Astrocyte (in vitro differentiated cells and primary cell): Measurements from ENCODE around the gene AIRE. TPM values are rescaled to one million over a fixed set of nuclear protein-coding genes. Genes with fewer than 3 reads are reported as not detected.

Experiments
- DNase-seq: peaks from one replicate; pipeline ENCODE4 v3.0.0-alpha.2; 2010; ENCODE audit warnings: low read depth
- FAIRE-seq: peaks from 2 replicates; lab custom pipeline; 2011; peaks lifted over from hg19 to GRCh38; lab: Jason Lieb, UNC
- H2AFZ ChIP-seq: 2 replicates; pipeline ENCODE4 v1.6.0; 2012; ENCODE audit warnings: low read depth, low read length, inconsistent platforms
- H3K27ac ChIP-seq: 2 replicates; pipeline ENCODE4 v1.5.1; 2011; ENCODE audit warnings: low read depth, low read length, inconsistent platforms
- H3K27me3 ChIP-seq: 2 replicates; pipeline ENCODE4 v1.6.0; 2011; ENCODE audit warnings: low read length, inconsistent platforms; ENCODE audit not compliant: insufficient read depth
- H3K36me3 ChIP-seq: 2 replicates; pipeline ENCODE4 v1.5.1; 2011; ENCODE audit warnings: low read length, inconsistent platforms; ENCODE audit not compliant: insufficient read depth
- H3K4me1 ChIP-seq: 2 replicates; pipeline ENCODE4 v1.5.1; 2011; ENCODE audit warnings: low read length, inconsistent platforms; ENCODE audit not compliant: insufficient read depth
- H3K4me2 ChIP-seq: 2 replicates; pipeline ENCODE4 v1.6.0; 2012; ENCODE audit warnings: low read length, inconsistent platforms
- H3K4me3 ChIP-seq: 2 replicates; pipeline ENCODE4 v1.5.1; 2011; ENCODE audit warnings: low read depth, mild to moderate bottlenecking, low read length, inconsistent platforms; ENCODE audit not compliant: insufficient read depth
- H3K79me2 ChIP-seq: 2 replicates; pipeline ENCODE4 v1.6.0; 2012; ENCODE audit warnings: mild to moderate bottlenecking, low read length, inconsistent platforms; ENCODE audit not compliant: insufficient read depth
- H3K9ac ChIP-seq: 2 replicates; pipeline ENCODE4 v1.6.0; 2012; ENCODE audit warnings: mild to moderate bottlenecking, low read length, inconsistent platforms
- H3K9me3 ChIP-seq: 2 replicates; pipeline ENCODE4 v1.5.1; 2012; ENCODE audit warnings: low read depth, mild to moderate bottlenecking, low read length, inconsistent platforms; ENCODE audit not compliant: insufficient read depth
- H4K20me1 ChIP-seq: 2 replicates; pipeline ENCODE4 v1.6.0; 2012; ENCODE audit warnings: low read length, inconsistent platforms; ENCODE audit not compliant: insufficient read depth
- H3K27ac Mint-ChIP-seq: one replicate; pipeline ENCODE4 v1.8.0; 2021; ENCODE audit warnings: mild to moderate bottlenecking, mixed read lengths; ENCODE audit not compliant: unreplicated experiment
- H3K27me3 Mint-ChIP-seq: one replicate; pipeline ENCODE4 v1.8.0; 2021; ENCODE audit warnings: low read depth, mixed read lengths; ENCODE audit not compliant: unreplicated experiment
- H3K36me3 Mint-ChIP-seq: one replicate; pipeline ENCODE4 v1.8.0; 2021; ENCODE audit warnings: low read depth, mixed read lengths; ENCODE audit not compliant: unreplicated experiment
- H3K4me1 Mint-ChIP-seq: one replicate; pipeline ENCODE4 v1.8.0; 2021; ENCODE audit warnings: low read depth, mixed read lengths; ENCODE audit not compliant: unreplicated experiment
- H3K4me3 Mint-ChIP-seq: one replicate; pipeline ENCODE4 v1.8.0; 2021; ENCODE audit warnings: mild to moderate bottlenecking, moderate library complexity, mixed read lengths; ENCODE audit not compliant: unreplicated experiment
- H3K9me3 Mint-ChIP-seq: one replicate; pipeline ENCODE4 v1.8.0; 2021; ENCODE audit warnings: mild to moderate bottlenecking, mixed read lengths; ENCODE audit not compliant: unreplicated experiment
- CTCF ChIP-seq: IDR thresholded peaks from 2 replicates; pipeline ENCODE4 v1.5.1; 2011; ENCODE audit warnings: low read depth, mild to moderate bottlenecking, inconsistent platforms, low read length, moderate library complexity; ENCODE audit not compliant: insufficient read depth
- EZH2 ChIP-seq: IDR thresholded peaks from 2 replicates; pipeline ENCODE4 v1.6.1; 2012; ENCODE audit warnings: mild to moderate bottlenecking, low read length, inconsistent platforms; ENCODE audit not compliant: insufficient read depth
- total RNA-seq: library from RNA; stranded (reverse); gene quantifications from 2 replicates; pipeline ENCODE4 v1.2.1, GENCODE V29; 2021

Gene AIRE
- total RNA-seq, 1 donor from 2014 or later = 0.07 TPM

- H3K4me3 Mint-ChIP-seq = no peak overlapping the region
- H2AFZ ChIP-seq = no peak overlapping the region
- no peak for FAIRE-seq
- no peak overlapping the region for H3K4me3 ChIP-seq
- no peak overlapping the region for H3K4me2 ChIP-seq
- DNase-seq = no peak
- H3K4me1 Mint-ChIP-seq = no peaks in the 10 kb centered on the region
- H3K9me3 ChIP-seq = no peaks in the 10 kb centered on the region
- H3K79me2 ChIP-seq = no peaks in the 10 kb centered on the region
- TF ChIP-seq CTCF = no peak
- no peak for TF ChIP-seq EZH2
- no peaks in the 10 kb centered on the region for H3K9me3 Mint-ChIP-seq
- no peak overlapping the region for H3K9ac ChIP-seq
- peaks cover 21% of the 10 kb centered on the region for H3K27me3 Mint-ChIP-seq
- H4K20me1 ChIP-seq = no peaks in the 10 kb centered on the region
- no peaks in the 10 kb centered on the region for H3K36me3 Mint-ChIP-seq
- H3K27me3 ChIP-seq = peaks cover 1% of the 10 kb centered on the region
- H3K27ac Mint-ChIP-seq = no peak overlapping the region
- no peak overlapping the region for H3K27ac ChIP-seq
- H3K4me1 ChIP-seq = no peaks in the 10 kb centered on the region
- no peaks in the 10 kb centered on the region for H3K36me3 ChIP-seq
Observed at GRCh38 chr21:44283948-44284347, 1.7 kb upstream of the AIRE start.

- H3K36me3 Mint-ChIP-seq = no peaks in the 10 kb centered on the region
- Histone ChIP-seq H3K9me3 (no peaks in the 10 kb centered on the region), H2AFZ (no peak overlapping the region), H3K27ac (no peak overlapping the region), H3K27me3 (peaks cover 2% of the 10 kb centered on the region), H3K36me3 (no peaks in the 10 kb centered on the region), H3K9ac (no peak overlapping the region), H3K4me3 (no peak overlapping the region), H3K79me2 (no peaks in the 10 kb centered on the region), H3K4me2 (no peak overlapping the region), H4K20me1 (no peaks in the 10 kb centered on the region), H3K4me1 (no peaks in the 10 kb centered on the region)
- H3K27ac Mint-ChIP-seq = no peak overlapping the region
- no peak overlapping the region for H3K4me3 Mint-ChIP-seq
- no peak for FAIRE-seq
- H3K27me3 Mint-ChIP-seq = peaks cover 32% of the 10 kb centered on the region
- H3K4me1 Mint-ChIP-seq = no peaks in the 10 kb centered on the region
- TF ChIP-seq EZH2 (no peak), CTCF (no peak)
- no peak for DNase-seq
- H3K9me3 Mint-ChIP-seq = no peaks in the 10 kb centered on the region
Observed at GRCh38 chr21:44286086-44286715, 525 bp downstream of the AIRE start.
